ENCODE results near the gene TOGARAM1.

DNA sequence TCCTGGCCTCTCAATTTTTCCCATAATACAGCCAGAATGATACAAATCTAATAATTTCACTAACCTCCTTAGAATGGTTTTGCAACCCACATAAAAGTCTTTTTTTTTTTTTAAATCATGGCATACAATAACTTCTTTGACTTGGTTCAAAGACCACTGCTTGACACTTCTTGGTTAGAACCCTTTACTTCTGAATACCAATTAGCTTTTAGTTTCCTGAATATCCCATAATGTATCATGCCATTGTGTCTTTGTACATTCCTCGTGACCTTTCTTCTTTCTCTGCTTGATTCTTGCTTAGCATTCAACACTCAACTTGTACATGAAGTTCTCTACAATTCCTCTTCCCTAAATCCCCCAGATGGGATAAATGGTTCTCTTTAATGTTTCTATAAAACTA lies 19.6 kb upstream of the TOGARAM1 start:
- TF ChIP-seq CTCF (IDR thresholded peaks at IDR 0.05 in 4 of 5, conservative IDR thresholded peaks at IDR 0.05 in 1 of 5) (no peak), POLR2A (IDR thresholded peaks at IDR 0.05) (no peak)

All from gastrocnemius medialis (tissue), 4 donors.